ENCODE results near the gene BRIP1. TPM values are rescaled to one million over a fixed set of nuclear protein-coding genes. Genes with fewer than 3 reads are reported as not detected.

Gene BRIP1
- total and polyA plus RNA-seq, 8 donors: 0.31 to 10.8 (median 0.89) TPM; not detected in 1

DNA sequence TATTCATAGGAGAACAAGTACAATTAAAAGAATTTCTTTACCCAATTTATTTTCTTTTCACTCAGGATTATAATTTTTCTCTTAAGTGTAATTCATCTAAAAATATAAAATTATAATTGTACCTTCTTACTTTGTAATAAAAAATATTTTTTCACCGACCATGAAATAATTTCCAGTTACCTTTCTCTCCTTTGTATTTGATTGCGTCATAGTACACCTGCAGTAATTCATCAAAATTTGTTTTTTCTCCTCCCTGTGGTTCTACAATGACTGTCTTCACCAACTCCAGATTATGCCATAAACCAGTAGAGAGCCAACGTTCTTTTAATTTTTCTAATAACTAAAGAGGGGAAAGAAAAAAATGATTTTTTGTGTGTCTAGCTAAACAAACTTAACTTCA lies 119.1 kb downstream of the BRIP1 start:
- no peak for DNase-seq
- no peaks in the 10 kb centered on the region for H3K36me3 ChIP-seq
- H3K4me1 ChIP-seq: no peaks in the 10 kb centered on the region
- H3K9me3 ChIP-seq: peaks cover 0 to 28% (median 14%) of the 10 kb centered on the region in 4 donors
- H3K27ac ChIP-seq: no peak overlapping the region
- H3K4me3 ChIP-seq: no peak overlapping the region
- no peak for TF ChIP-seq EP300 (IDR thresholded peaks at IDR 0.05)
- TF ChIP-seq, protein P1, sequence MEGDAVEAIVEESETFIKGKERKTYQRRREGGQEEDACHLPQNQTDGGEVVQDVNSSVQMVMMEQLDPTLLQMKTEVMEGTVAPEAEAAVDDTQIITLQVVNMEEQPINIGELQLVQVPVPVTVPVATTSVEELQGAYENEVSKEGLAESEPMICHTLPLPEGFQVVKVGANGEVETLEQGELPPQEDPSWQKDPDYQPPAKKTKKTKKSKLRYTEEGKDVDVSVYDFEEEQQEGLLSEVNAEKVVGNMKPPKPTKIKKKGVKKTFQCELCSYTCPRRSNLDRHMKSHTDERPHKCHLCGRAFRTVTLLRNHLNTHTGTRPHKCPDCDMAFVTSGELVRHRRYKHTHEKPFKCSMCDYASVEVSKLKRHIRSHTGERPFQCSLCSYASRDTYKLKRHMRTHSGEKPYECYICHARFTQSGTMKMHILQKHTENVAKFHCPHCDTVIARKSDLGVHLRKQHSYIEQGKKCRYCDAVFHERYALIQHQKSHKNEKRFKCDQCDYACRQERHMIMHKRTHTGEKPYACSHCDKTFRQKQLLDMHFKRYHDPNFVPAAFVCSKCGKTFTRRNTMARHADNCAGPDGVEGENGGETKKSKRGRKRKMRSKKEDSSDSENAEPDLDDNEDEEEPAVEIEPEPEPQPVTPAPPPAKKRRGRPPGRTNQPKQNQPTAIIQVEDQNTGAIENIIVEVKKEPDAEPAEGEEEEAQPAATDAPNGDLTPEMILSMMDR (IDR thresholded peaks at IDR 0.05): no peak
- no peak for TF ChIP-seq POLR2AphosphoS5 (IDR thresholded peaks at IDR 0.05)
- TF ChIP-seq POLR2A (IDR thresholded peaks at IDR 0.05): no peak
- H3K27me3 ChIP-seq: no peaks in the 10 kb centered on the region
- intact Hi-C loops (cut with DNase I; ENCODE audit: low total_unique reads): no loop called here
- WGBS, 5 donors: 92 to 96% (median 95%) methylated on average over 3 of the region's 3 CpGs

DNA sequence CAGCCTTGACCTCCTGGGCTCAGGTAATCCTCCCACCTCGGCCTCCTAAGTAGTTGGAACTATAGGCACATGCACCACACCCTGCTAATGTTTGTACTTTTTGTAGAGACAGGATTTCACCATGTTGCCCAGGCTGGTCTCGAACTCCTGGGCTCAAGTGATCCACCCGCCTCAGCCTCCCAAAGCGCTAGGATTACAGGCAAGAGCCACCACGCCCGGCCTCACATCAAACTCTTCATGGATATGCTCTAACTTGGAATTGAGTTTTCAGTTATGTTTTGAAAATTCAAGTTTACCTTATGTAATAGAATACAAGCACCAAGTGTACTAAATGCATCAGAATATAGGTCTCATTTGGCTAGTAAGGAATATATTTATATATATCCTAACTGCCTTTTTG lies 119.6 kb downstream of the BRIP1 start:
- H3K9me3 ChIP-seq: peaks cover 0 to 28% (median 14%) of the 10 kb centered on the region in 4 donors
- no peak overlapping the region for H3K27ac ChIP-seq
- no peaks in the 10 kb centered on the region for H3K27me3 ChIP-seq
- no peak overlapping the region for H3K4me3 ChIP-seq
- H3K4me1 ChIP-seq: no peaks in the 10 kb centered on the region
- WGBS, 5 donors: 95 to 99% (median 98%) methylated on average over 6 of the region's 6 CpGs
- no peak for TF ChIP-seq POLR2A (IDR thresholded peaks at IDR 0.05)
- TF ChIP-seq, protein P1 (IDR thresholded peaks at IDR 0.05): no peak
- TF ChIP-seq POLR2AphosphoS5 (IDR thresholded peaks at IDR 0.05): no peak
- TF ChIP-seq EP300 (IDR thresholded peaks at IDR 0.05): no peak
- intact Hi-C loops (cut with DNase I; ENCODE audit: low total_unique reads): no loop called here
- no peak for DNase-seq
- H3K36me3 ChIP-seq: no peaks in the 10 kb centered on the region

DNA sequence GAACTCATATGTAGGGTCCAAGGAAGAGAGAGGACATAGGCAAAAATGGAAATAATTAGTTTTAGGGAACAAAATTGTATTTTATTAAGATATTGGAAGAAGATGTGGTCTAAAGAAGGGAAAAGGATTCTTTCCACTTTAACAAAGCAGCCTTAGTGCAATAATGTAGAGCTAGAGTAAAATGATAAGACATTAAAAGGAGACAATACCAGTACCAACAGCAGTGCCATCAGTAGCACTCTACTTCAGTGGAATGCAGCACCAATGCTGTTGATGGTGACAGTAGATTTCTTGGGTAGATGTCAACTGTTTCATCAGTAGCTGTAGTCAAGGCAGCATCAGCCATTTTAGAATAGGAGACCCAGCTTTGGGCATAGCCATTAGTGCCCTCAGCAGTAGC lies 124.3 kb downstream of the BRIP1 start:
- intact Hi-C loops (cut with DNase I; ENCODE audit: low total_unique reads): no loop called here
- no peak for DNase-seq
- Histone ChIP-seq H3K4me1 (no peaks in the 10 kb centered on the region), H3K9me3 (peaks cover 0 to 34% (median 8%) of the 10 kb centered on the region in 4 donors), H3K36me3 (no peaks in the 10 kb centered on the region), H3K4me3 (no peak overlapping the region), H3K27ac (no peak overlapping the region), H3K27me3 (no peaks in the 10 kb centered on the region)
- TF ChIP-seq, protein P1 (IDR thresholded peaks at IDR 0.05): no peak
- TF ChIP-seq POLR2A (IDR thresholded peaks at IDR 0.05) (no peak), EP300 (IDR thresholded peaks at IDR 0.05) (no peak), POLR2AphosphoS5 (IDR thresholded peaks at IDR 0.05) (no peak)

DNA sequence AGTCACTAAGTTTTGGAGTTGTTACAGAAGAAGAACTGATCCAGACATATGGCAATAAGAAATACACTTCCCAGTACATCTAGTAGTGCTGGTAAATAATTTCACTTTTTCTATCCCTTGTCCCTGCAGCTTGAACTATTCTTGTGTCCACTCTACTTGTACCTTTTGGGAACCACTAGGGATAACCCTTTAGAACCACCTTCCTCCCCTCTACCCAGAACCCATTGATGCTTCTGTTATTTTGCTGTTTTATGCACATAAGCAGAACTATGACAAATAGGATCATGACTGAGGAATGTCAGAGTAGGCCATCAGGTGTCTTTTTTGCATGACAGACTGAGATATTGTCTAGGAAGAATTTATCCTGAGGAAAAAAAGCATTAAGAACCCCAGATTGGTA lies 125.1 kb downstream of the BRIP1 start:
- H3K9me3 ChIP-seq: peaks cover 0 to 34% (median 8%) of the 10 kb centered on the region in 4 donors
- intact Hi-C loops (cut with DNase I; ENCODE audit: low total_unique reads): no loop called here
- no peaks in the 10 kb centered on the region for H3K4me1 ChIP-seq

More for the DNA sequence above, 125.1 kb downstream of the BRIP1 start:
- Histone ChIP-seq H3K27me3 (no peaks in the 10 kb centered on the region), H3K36me3 (no peaks in the 10 kb centered on the region), H3K4me3 (no peak overlapping the region), H3K27ac (no peak overlapping the region)
- TF ChIP-seq, protein P1 (IDR thresholded peaks at IDR 0.05): no peak
- TF ChIP-seq POLR2AphosphoS5 (IDR thresholded peaks at IDR 0.05) (no peak), EP300 (IDR thresholded peaks at IDR 0.05) (no peak), POLR2A (IDR thresholded peaks at IDR 0.05) (no peak)
- no peak for DNase-seq

Measured in stomach (tissue), 9 donors.